Activated T-cell treated with anti-CD3 and anti-CD28 coated beads, Interleukin-2, amount 50 U/mL, for 48 hours (primary cell): ENCODE results near the gene CADPS2.

ENCODE experiments used
- DNase-seq, 2 experiments: peaks; one replicate each; pipeline ENCODE4 v3.0.0-alpha.2; 2020

The CADPS2 gene

DNA sequence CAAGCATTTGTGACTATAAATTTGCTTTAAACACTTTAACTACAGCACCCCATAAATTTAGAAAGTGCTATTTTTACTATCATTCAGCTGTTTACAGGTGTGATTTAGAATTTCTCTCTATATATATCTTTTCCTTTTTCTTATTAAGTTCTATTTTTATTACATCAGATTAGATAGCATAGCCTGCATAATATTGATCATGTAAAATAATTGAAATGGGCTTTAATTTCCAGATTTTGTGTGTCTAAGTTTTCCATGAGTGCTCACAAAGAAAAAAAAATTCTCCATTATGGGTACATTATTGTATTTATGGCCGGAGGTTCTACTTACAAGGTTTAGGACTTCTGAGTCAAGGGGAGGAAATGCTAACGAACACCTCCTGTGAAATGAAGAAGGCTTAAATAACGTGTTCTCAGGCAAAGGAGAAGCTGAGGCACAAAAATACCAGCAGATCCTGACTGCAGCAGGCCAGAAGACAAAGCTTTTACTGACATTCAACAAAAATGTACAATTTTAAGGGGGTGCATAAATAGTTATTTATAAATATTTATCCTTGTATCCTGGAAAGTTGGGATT, 301.5 kb downstream of the CADPS2 start:
- DNase-seq, result no peak

GRCh38 chr7:122578350-122578749, 307.9 kb downstream of the CADPS2 start:
- DNase-seq, result no peak

DNA sequence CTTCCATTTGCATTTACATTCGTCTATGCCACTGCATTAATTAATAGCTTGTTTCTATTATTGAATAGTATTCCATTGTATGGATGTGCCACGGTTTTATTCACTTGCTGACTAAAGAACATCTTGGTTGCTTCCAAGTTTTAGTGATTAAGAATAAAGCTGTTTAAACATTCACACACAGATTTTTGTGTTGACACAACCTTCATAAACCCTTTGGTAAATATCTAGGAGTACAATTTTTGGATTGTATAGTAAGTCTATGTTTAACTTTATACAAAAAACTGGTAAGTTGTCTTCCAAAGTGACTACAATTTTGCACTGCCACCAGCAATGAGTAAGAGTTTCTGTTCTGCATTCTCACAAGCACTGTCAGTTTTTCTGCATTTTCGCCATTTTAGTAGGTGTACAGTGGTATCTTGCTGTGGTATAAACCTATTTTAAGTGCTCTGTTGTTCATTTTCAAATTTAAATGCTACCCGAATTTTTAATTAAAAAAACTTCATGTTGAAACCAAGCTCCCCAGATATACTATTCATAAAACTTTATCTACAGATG, 308.7 kb downstream of the CADPS2 start:
- DNase-seq, result no peak

DNA sequence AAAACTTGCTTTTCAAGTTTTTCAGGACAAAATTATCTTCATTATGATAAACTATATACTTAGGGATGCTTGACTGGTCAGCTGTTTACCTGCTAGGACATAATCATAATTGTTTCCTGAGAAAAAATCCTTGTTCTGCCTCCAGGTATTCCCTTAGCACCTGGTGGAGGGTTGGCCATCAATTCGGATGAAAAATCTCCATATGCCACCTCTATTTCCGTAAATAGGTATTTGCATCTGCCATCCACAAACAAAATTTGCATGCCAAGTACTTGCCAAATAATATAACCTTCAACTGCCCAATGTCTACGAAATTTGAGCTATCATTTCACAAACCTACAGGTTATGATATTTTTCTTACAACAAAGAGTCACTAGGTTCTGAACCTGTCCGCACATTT, 313.6 kb downstream of the CADPS2 start:
- DNase-seq, result no peak

DNA sequence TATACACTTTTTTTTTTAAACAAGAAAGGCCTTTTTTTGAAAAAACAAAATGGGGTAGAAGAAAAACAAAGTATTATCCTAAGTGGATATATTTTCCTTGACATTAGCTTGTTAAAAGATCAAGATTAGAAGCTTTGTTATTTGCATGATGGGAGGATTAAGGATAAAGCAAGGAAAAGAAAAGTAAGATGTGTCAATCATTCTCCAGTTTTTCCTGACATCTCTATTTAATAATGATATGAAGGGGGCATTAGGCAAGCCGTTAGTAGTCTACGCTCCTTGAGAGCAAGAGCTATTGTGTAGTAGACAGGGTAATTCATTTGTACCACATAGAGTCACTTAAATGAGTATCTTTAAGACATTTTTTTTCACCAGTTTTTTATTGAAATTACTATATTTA, 324.9 kb downstream of the CADPS2 start:
- DNase-seq, result no peak

- DNase-seq, result no peak
These were observed 329.3 kb downstream of the CADPS2 start for GRCh38 chr7:122556873-122557542.

DNA sequence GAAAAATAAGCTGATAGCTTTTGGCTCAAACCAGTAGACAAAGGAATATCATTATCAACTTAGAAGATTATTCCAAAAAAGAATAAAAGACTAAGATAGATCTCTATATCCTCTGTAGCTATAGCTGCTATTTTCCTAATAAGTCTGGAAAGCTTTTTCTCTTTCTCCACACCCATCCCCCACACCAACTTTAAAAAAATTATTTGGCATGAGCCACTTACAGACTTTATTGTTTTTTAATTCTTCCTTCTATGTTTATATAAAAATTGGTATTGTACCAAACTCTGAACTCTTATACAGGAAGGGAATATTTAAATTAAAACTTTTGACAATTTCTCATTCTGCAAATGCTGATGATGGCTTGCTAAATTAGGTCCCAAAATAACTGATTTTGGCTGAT, 330.0 kb downstream of the CADPS2 start:
- DNase-seq, result no peak

DNA sequence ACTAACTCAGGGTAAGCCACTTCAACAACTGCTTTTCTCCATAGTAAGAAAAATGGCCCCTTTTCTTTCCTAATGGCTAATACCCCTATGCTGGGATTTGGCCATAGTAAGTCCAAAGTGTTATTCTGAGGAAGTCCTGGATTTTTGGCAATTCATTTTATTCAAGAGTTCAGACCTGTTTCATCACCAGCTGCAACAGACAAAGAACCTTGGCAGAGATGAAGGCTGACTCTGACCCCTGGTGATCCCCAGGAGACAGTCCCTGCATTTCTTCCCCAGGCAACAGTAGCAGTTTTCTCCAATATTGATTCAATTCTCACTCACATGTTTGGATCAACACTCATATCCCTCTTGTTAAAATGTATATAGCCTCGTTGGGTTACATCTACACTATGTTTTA, 332.5 kb downstream of the CADPS2 start:
- no peak for DNase-seq

DNA sequence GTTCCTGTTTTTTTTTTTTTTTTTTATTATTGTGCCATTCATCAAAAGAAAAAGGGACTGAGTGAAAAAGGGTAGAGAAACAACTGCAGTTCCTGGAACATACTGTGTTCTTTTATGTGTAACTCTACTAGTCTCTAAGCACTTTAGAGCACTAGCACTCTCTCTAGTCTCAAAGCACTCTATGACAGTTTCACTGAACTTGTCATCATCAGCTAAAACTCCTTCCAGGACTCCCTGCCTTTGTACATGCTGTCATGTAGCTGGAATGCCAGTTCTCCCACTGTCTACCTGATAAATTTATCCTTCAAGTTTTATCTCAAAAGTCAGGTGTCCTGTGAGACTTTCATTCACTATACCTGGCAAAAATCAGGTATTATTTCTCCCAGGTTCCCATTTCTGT, 333.5 kb downstream of the CADPS2 start:
- DNase-seq, result no peak

GRCh38 chr7:122550545-122550944, 335.7 kb downstream of the CADPS2 start:
- DNase-seq, result no peak

- DNase-seq, result no peak
These were observed 336.7 kb downstream of the CADPS2 start for GRCh38 chr7:122549578-122549977.

DNA sequence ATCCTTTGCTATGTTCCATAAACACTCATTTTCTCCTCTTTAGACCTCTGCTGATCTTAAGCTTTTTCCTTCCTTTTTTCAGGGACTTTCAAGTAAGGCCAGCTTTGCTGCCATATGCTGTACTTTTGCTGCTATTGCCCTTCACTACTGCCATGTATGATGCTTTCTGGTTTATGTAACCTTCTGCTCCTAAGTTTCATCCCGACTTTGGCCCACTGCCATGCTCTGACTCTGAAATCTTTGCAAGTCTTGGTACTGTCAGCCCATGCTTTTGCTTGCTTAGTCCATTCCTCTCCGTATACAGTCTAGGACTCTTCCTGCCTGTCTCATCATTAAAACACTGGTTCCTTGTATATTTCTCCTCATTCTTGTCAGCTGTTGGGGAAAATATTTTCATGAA, 339.8 kb downstream of the CADPS2 start:
- DNase-seq, result no peak

- DNase-seq, result no peak
These were observed 341.8 kb downstream of the CADPS2 start for GRCh38 chr7:122544463-122544862.

GRCh38 chr7:122543891-122544290, 342.4 kb downstream of the CADPS2 start:
- no peak for DNase-seq

GRCh38 chr7:122543166-122543565, 343.1 kb downstream of the CADPS2 start:
- no peak for DNase-seq

DNA sequence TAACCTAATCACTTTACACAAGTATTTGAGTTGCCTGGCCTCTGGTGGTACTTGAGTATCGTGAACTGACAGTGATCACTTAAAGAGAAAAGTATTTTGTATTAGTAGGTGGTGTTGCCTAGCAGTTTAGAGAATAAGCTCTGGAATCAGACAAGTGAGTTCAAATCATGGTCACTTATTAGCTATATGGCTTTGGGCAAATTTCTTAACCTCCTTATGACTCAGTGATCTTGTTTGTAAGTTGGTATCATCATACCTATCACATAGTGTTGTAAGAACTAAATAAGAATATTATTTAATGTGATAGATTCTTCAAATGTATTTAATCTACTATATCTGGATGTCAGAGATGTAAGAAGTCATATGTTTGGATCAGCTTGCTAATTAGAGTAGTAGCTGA, 351.2 kb downstream of the CADPS2 start:
- DNase-seq, result no peak

DNA sequence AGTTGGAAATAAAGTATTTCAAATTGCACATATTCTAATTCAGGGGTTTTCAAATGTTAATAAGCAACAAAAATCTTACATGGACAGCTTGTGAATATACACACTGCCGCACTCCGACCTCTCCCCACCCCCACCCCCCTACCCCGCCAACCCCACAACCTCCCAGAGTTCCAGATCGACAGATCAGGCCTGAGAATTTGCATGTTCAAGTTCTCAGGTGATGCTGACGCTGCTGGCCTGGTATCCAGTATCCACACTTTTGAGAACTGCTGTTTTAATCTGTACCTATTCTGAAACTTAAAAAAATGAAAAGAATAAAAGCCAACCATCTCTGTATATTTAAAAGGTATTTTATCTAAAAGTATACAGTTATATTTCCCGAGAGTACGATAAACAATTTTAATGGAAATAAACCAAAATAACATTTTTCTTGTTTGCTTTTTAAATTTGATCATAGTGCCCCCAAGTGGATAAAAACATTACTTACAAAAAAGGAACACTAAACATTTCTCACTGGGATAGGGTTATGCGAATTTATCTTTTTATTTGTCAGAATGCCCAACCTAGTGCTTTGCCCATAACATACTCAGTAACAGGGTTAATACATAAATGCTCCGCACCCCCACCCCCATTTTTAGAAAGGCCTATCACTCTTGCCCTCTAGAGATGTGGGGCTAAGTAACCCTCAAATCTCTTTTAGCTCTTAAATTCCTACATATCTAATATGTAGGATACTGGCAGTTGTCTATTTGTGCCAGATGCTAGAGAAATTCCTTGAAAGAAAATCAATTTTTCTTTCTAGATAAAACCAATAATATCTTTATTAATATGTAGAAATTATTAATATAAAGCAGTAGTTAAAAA, 353.6 kb downstream of the CADPS2 start:
- no peak for DNase-seq

DNA sequence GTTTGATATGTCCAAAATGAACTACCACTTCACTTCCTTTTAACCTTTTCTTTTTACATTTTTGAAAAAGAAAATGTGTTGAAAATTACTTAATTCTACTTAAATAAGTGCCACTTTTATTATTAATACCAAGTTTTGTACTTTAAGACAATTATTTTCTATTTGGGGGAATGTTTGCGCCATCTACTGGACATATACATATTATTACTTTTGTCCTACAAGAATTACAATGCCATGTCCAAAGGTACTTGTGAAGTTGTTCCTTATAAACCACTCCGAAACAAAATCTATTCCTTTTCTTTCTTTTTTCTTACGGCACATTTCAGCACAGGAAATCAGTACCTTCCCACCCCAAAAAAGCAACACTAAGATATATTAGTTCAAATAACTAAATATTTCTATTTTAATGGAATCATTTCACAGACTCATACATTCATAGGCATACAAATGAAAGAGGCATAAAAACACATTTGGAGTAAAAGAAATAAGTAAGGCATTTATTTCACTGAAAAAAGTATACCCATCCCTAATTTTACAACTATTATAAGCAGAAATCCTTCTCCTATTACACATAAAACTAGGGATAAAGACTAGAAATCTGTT, 357.3 kb downstream of the CADPS2 start:
- DNase-seq, result no peak

DNA sequence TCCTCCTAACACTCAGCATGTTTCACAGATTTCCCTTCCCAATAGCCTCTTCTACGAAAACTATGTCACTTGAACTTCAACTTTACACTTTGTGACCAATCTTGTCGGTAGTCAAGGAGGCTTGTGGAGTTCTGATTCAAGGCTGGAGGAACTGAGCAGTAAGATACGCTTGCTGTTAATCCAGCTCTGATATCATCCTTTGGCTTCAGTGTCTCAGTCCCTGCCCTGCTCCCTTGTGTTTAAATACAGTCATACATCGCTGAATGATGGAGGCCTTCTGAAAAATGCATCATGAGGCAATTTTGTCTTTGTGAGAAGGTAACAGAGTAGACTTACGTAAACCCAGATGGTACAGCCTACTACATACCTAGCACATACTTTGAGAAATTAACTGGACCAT, 360.9 kb downstream of the CADPS2 start:
- DNase-seq, result no peak

GRCh38 chr7:122521767-122522166, 364.5 kb downstream of the CADPS2 start:
- no peak for DNase-seq

GRCh38 chr7:122520971-122521555, 365.2 kb downstream of the CADPS2 start:
- DNase-seq, result no peak

DNA sequence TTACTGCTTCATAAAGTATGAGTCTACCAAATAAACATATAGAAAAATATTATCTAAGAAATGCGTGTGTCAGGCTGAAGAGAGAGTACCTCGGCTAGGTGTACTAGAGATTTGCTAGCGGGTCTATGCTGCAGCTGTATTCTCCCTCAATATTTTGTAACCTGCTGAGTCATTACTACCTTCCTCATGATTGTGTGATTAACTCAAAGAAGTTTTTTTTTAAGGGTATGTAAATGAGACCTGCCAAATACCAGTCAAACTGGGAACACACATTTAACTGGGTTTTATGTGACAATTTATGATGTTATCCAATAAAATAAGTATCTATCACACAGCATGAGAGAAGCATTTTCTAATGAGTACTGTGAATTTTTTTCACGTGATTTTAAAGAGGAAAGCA, 367.8 kb downstream of the CADPS2 start:
- DNase-seq, result no peak

GRCh38 chr7:122517576-122517975, 368.7 kb downstream of the CADPS2 start:
- DNase-seq, result no peak
